ENCODE data around the gene LPCAT1. TPM values are rescaled to one million over a fixed set of nuclear protein-coding genes. Genes with fewer than 3 reads are reported as not detected.

Gene LPCAT1
- total RNA-seq, 4 donors from 2014 or later: 8.8 to 59.4 (median 28.5) TPM

- DNase-seq: peak in 2 of 3 donors; percentile 10 to 21
- TF ChIP-seq CTCF (IDR thresholded peaks at IDR 0.05) (no peak), POLR2A (IDR thresholded peaks at IDR 0.05) (no peak)
- Histone ChIP-seq H3K9me3 (peaks cover 0 to 21% (median 7%) of the 10 kb centered on the region in 4 donors), H3K4me3 (no peak overlapping the region), H3K27ac (no peak overlapping the region), H3K27me3 (no peaks in the 10 kb centered on the region), H3K36me3 (no peaks in the 10 kb centered on the region), H3K4me1 (no peaks in the 10 kb centered on the region)
These were observed 91.9 kb downstream of the LPCAT1 start for GRCh38 chr5:1431896-1432295.

GRCh38 chr5:1431021-1431811, 92.5 kb downstream of the LPCAT1 start:
- H3K9me3 ChIP-seq: peaks cover 0 to 21% (median 7%) of the 10 kb centered on the region in 4 donors
- no peak overlapping the region for H3K27ac ChIP-seq
- H3K4me1 ChIP-seq: no peaks in the 10 kb centered on the region
- peak in 2 of 3 donors; percentile 40 to 43 for DNase-seq
- H3K27me3 ChIP-seq: no peaks in the 10 kb centered on the region
- H3K4me3 ChIP-seq: no peak overlapping the region
- no peaks in the 10 kb centered on the region for H3K36me3 ChIP-seq
- no peak for TF ChIP-seq CTCF (IDR thresholded peaks at IDR 0.05)
- no peak for TF ChIP-seq POLR2A (IDR thresholded peaks at IDR 0.05)

- peak in 1 of 3 donors; percentile 41 for DNase-seq
- no peaks in the 10 kb centered on the region for H3K36me3 ChIP-seq
- TF ChIP-seq POLR2A (IDR thresholded peaks at IDR 0.05) (no peak), CTCF (IDR thresholded peaks at IDR 0.05) (no peak)
- H3K27ac ChIP-seq: no peak overlapping the region
- H3K4me3 ChIP-seq: no peak overlapping the region
- H3K4me1 ChIP-seq: no peaks in the 10 kb centered on the region
- H3K27me3 ChIP-seq: no peaks in the 10 kb centered on the region
- peaks cover 0 to 21% (median 7%) of the 10 kb centered on the region in 4 donors for H3K9me3 ChIP-seq
These were observed 93.5 kb downstream of the LPCAT1 start for GRCh38 chr5:1430121-1430795.

GRCh38 chr5:1429496-1429895, 94.3 kb downstream of the LPCAT1 start:
- peak in 2 of 3 donors; percentile 19 to 37 for DNase-seq
- H3K9me3 ChIP-seq: peaks cover 0 to 21% (median 7%) of the 10 kb centered on the region in 4 donors
- TF ChIP-seq POLR2A (IDR thresholded peaks at IDR 0.05) (no peak), CTCF (IDR thresholded peaks at IDR 0.05) (no peak)

GRCh38 chr5:1429066-1429465, 94.7 kb downstream of the LPCAT1 start:
- DNase-seq: peak in 2 of 3 donors; percentile 10 to 15

More at GRCh38 chr5:1429496-1429895, 94.3 kb downstream of the LPCAT1 start:
- no peaks in the 10 kb centered on the region for H3K4me1 ChIP-seq
- no peak overlapping the region for H3K4me3 ChIP-seq
- no peaks in the 10 kb centered on the region for H3K36me3 ChIP-seq
- no peaks in the 10 kb centered on the region for H3K27me3 ChIP-seq
- no peak overlapping the region for H3K27ac ChIP-seq

More at GRCh38 chr5:1429066-1429465, 94.7 kb downstream of the LPCAT1 start:
- no peaks in the 10 kb centered on the region for H3K27me3 ChIP-seq
- no peak overlapping the region for H3K4me3 ChIP-seq
- no peaks in the 10 kb centered on the region for H3K36me3 ChIP-seq
- TF ChIP-seq CTCF (IDR thresholded peaks at IDR 0.05): no peak
- TF ChIP-seq POLR2A (IDR thresholded peaks at IDR 0.05): no peak
- peaks cover 0 to 21% (median 7%) of the 10 kb centered on the region in 4 donors for H3K9me3 ChIP-seq
- H3K27ac ChIP-seq: no peak overlapping the region
- H3K4me1 ChIP-seq: no peaks in the 10 kb centered on the region

Measured in Peyer's patch (tissue), 4 donors.